A673 (cell line): ENCODE data around the gene KNDC1.

Experiments
- EZH2 ChIP-seq: fragments of 200-600 bp; sonication (generic); IDR thresholded peaks from 2 replicates; pipeline ENCODE4 v1.6.1; 2017; ENCODE audit warnings: borderline replicate concordance, low read depth, mild to moderate bottlenecking, mixed read lengths, antibody characterized with exemption, low read length; ENCODE audit not compliant: poor library complexity, severe bottlenecking
- TF ChIP-seq, protein P1 (sequence below): fragments of 300-800, 200-600 bp; sonication (generic); conservative IDR thresholded peaks from 2 replicates; pipeline ENCODE4 v1.5.1; 2017; ENCODE audit warnings: low read depth, mild to moderate bottlenecking, antibody characterized with exemption, low read length, moderate library complexity, mixed read lengths

DNA sequence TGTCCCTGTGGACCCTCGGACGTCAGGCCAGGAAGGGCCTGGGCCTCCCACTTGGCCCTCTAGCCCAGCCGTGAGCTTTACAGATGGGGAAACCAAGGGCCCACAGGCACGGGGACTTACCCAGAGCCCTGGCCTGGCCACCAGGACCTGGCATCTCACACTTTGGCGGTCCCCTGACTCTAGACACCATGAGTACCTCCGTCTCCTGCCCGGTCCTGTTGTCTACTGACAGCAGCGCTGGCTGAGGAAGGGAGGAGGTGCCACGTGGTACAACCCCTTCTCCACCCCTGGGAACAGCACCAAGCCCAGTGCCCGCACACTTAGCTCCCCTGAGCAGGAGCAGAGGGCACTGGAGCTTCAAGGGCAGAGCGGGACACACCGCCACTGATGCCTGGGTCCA, 46.2 kb upstream of the KNDC1 start:
- TF ChIP-seq, protein P1, sequence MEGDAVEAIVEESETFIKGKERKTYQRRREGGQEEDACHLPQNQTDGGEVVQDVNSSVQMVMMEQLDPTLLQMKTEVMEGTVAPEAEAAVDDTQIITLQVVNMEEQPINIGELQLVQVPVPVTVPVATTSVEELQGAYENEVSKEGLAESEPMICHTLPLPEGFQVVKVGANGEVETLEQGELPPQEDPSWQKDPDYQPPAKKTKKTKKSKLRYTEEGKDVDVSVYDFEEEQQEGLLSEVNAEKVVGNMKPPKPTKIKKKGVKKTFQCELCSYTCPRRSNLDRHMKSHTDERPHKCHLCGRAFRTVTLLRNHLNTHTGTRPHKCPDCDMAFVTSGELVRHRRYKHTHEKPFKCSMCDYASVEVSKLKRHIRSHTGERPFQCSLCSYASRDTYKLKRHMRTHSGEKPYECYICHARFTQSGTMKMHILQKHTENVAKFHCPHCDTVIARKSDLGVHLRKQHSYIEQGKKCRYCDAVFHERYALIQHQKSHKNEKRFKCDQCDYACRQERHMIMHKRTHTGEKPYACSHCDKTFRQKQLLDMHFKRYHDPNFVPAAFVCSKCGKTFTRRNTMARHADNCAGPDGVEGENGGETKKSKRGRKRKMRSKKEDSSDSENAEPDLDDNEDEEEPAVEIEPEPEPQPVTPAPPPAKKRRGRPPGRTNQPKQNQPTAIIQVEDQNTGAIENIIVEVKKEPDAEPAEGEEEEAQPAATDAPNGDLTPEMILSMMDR, result no peak
- no peak for TF ChIP-seq EZH2
